Omental fat pad (tissue), 4 donors: ENCODE data around the gene KCNQ1. TPM values are rescaled to one million over a fixed set of nuclear protein-coding genes. Genes with fewer than 3 reads are reported as not detected.

Experiments
- ATAC-seq: fragments of 150-250 bp; one replicate; pipeline ENCODE4 v1.9.1; 2016; ENCODE audit warnings: mild to moderate bottlenecking, moderate library complexity; ENCODE audit not compliant: low FRiP score
- DNase-seq: peaks from one replicate; pipeline ENCODE4 v3.0.0-alpha.2; 2019; ENCODE audit warnings: low spot score
- total RNA-seq, 4 donors: library from RNA; depleted of rRNA; stranded (reverse); fragments of >200 nt; gene quantifications; one replicate each; pipeline ENCODE4 v1.1.0, GENCODE V29; 2016
- TF ChIP-seq, protein P1 (sequence below), 3 donors: fragments of 450-650 bp; IDR thresholded peaks; one replicate each; pipeline ENCODE4 v1.5.1; 2016 to 2017; ENCODE audit warnings: antibody characterized with exemption in 3 of 3, mild to moderate bottlenecking in 3 of 3, moderate library complexity in 2 of 3

KCNQ1 gene
- total RNA-seq, 4 donors from 2014 or later: 4.5 to 5.9 (median 5.2) TPM

DNA sequence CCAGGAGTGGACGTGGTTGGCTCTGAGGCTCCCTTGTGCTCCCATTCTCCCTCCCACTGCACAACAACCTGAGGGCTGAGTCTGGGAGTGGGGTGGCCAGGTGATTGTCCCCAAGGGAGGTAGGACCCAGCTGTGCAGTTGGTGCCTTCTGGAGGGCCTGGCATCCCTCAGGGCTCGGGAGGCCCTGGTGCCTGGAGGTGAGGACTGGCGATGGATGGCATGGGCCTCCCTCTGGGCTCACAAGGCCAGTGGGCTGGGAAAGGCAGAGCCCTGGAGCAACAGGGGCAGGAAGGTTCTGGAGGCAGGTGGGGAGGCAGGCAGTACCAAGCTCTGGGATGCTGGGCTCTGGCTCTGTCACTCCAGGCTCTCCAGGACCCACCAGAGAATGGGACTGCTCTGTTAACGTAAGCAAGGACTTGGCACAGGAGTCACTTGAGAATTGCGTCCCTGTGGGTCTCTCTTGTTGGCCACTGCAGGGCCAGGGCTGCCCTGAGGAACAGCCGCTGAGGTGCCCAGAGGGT is 140.8 kb downstream of the KCNQ1 start:
- ATAC-seq (peak; percentile 39), DNase-seq (no peak)
- TF ChIP-seq, protein P1, sequence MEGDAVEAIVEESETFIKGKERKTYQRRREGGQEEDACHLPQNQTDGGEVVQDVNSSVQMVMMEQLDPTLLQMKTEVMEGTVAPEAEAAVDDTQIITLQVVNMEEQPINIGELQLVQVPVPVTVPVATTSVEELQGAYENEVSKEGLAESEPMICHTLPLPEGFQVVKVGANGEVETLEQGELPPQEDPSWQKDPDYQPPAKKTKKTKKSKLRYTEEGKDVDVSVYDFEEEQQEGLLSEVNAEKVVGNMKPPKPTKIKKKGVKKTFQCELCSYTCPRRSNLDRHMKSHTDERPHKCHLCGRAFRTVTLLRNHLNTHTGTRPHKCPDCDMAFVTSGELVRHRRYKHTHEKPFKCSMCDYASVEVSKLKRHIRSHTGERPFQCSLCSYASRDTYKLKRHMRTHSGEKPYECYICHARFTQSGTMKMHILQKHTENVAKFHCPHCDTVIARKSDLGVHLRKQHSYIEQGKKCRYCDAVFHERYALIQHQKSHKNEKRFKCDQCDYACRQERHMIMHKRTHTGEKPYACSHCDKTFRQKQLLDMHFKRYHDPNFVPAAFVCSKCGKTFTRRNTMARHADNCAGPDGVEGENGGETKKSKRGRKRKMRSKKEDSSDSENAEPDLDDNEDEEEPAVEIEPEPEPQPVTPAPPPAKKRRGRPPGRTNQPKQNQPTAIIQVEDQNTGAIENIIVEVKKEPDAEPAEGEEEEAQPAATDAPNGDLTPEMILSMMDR (IDR thresholded peaks at IDR 0.05): no peak

DNA sequence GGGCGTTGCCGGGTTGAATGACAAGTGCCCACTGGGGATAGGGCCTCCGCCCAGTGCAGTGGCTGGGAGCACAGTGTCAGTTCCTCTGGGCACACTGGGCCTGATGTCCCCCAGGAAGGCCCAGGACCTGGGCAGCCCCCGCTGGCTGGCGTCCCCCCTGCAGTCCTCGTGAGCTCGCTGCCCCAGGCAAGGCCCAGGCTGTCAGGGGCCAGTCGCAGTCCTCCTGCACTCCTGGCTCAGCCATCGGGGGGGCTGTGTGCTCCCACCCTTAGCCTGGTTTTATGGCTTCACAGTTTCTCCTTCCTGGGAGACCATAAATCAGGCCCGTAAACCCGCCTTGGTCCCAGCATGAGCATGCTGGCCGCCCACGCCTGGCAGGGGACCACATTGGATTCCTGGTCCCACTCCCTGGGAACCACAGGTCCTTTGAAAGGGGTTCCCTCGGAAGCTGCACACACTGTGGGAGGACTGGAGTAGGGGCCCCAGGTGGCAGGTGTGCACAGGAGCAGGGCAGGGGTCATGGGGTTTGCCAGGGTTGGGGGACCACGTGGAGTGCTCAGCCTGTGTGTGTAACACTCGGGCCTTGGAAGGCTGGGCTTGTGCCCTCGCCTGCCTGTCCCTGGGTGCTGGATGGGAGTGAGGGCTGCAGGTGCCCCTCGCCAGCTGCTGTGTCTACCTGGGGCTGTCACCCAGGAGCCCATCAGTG is 141.4 kb downstream of the KCNQ1 start:
- DNase-seq: no peak
- ATAC-seq: no peak
- TF ChIP-seq, protein P1 (IDR thresholded peaks at IDR 0.05): no peak

DNA sequence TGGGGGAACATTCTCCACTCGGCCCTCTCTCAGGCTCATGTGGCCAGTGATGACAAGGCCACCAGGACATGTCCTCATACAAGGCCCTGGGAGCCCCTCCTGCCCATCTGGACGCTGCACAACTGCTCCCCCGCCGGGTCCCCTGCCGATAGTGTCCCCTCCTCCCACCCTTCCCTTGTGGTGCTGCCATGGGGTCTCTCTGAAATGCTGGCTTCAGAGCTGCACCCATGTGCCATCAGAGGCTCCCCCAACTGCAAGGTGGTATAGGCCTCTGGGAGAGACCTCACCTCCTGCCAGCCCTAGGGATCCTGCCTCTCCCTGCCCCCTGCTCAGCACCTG is 142.0 kb downstream of the KCNQ1 start:
- ATAC-seq (no peak), DNase-seq (peak; percentile 18)
- TF ChIP-seq, protein P1 (IDR thresholded peaks at IDR 0.05): no peak

DNA sequence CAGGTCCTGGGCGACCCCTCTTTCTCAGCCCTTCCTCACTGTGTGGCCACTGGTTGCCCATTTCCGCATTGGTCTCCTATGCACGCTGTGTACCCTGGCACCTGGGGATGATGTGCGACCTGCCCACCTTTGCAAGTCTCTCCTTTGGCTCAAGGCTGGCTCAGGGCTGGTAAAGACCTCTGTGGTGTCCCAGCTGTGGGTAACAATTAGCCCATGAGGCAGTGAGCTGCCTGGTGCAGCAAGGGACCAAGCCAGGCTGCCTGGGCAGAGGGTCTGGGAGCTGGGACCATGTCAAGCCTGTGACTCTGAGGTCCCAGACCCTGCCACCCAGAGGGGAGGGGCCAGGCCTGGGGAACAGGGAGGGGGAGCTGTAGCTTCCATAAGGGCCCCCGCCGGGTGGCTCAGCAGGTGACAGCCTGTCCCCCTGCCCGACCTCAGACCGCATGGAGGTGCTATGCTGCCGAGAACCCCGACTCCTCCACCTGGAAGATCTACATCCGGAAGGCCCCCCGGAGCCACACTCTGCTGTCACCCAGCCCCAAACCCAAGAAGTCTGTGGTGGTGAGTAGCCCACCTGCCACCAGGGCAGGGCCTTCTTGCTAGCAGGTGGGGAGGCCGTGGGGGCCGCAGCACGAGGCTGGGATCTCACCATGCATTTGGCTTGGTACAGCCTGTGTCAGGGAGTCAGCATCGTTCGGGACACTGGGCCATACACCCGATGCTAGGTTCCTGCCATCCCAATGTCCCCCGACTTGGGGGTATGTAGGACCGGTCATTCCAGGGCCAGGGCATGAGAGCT is 142.5 kb downstream of the KCNQ1 start:
- TF ChIP-seq, protein P1 (IDR thresholded peaks at IDR 0.05): no peak
- ATAC-seq: no peak
- DNase-seq: no peak

DNA sequence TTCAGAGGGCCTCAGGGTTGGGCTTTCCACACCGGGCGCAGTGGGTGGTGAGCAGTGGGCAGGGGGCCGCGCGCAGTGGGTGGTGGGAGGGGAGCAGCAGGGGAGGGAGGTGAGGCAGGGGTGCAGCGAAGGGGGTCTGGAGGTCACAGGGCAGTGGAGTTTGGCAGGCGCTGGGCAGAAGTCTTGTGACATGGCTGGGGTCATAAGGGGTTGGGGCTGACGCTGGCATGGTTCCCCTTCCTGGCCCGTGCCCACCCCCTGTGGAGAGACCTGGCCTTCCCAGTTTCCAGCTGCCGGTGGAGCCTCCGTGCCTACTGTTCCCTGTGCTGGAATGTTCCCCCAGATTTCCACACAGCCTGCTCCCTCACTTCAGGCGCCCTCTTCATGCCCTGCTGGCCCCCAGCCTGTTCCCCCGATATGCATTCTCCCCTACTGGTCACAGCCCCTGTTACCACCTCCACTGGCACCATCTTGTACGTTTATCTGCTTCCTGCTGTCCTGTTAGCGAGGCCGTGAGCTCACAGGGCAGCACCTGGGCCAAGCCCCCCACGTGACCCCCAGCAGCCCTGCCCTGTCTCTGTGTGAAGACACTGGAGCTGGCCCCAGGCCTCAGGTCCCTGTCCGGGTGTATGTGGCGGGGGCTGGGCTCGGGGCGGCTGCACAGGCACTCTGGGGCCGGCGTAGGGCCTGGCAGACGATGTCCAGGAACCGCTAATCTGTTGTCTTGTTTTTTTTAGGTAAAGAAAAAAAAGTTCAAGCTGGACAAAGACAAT is 143.4 kb downstream of the KCNQ1 start:
- ATAC-seq (no peak), DNase-seq (peak; percentile 18)
- TF ChIP-seq, protein P1 (IDR thresholded peaks at IDR 0.05): no peak

DNA sequence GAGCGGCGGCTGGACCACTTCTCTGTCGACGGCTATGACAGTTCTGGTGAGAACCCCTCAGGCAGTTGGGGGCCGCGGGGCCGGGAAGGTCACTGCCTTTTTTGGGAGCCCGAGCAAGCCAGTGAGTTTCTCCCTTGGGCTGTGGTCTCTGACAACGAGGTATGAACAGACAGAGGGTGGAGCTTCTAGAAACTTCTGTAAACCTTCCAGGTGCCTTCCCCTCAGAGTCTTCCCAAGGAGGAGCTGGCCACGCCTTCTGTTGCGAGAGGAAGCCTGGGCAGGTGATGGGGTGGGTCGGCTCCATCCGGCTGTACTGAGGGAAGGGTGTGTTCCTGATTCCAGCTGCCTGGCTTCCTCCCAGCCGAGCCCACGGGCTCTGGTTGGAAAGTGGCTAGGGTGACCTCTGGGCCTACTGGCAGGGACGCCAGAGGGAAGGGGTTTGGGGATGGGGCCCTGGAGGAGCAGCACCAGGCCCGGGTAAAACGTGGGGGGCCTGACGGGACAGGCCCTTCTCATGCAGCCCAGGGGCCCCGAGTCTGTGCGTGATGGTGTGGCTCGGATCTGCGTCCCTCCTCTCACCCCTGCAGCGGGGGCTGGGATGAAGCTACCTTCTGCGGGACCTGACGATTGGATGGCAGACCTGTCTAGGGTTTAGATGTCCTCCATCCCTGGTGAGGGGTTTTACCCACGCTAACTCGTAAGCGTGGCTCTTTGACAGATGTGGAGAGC is 144.2 kb downstream of the KCNQ1 start:
- DNase-seq (no peak), ATAC-seq (no peak)
- TF ChIP-seq, protein P1 (IDR thresholded peaks at IDR 0.05): no peak
